IPS DF 6.9 (cell line): ENCODE results near the gene THAP9.

ENCODE experiments used
- DNase-seq: peaks from one replicate; pipeline ENCODE4 v3.0.0-alpha.2; 2013; ENCODE audit warnings: low read depth, low spot score
- H3K27ac ChIP-seq: one replicate; pipeline ENCODE4 v1.5.1; 2013; ENCODE audit warnings: low read length, control low read depth
- H3K27me3 ChIP-seq: 2 replicates; pipeline ENCODE4 v1.6.1; 2013; ENCODE audit warnings: mild to moderate bottlenecking, low read length; ENCODE audit not compliant: control insufficient read depth, insufficient read depth
- H3K36me3 ChIP-seq: 2 replicates; pipeline ENCODE4 v1.6.1; 2013; ENCODE audit warnings: low read length; ENCODE audit not compliant: control insufficient read depth, insufficient read depth
- H3K4me1 ChIP-seq: 2 replicates; pipeline ENCODE4 v1.6.1; 2013; ENCODE audit warnings: low read length; ENCODE audit not compliant: control insufficient read depth, insufficient read depth
- H3K4me3 ChIP-seq: 2 replicates; pipeline ENCODE4 v1.5.1; 2013; ENCODE audit warnings: mild to moderate bottlenecking, low read length
- H3K9me3 ChIP-seq: 2 replicates; pipeline ENCODE4 v1.6.1; 2013; ENCODE audit warnings: low read length, inconsistent platforms; ENCODE audit not compliant: control insufficient read depth, insufficient read depth
- WGBS: extraction: QIAGEN DNeasy Blood & Tissue Kit; methylation state at CpG from one replicate; pipeline ENCODE4 v1.1.7; 2013; ENCODE audit warnings: mixed read lengths, missing lambda C conversion rate; ENCODE audit not compliant: insufficient read length, insufficient coverage; 5-methylcytosine and 5-hydroxymethylcytosine counted together

Gene THAP9

DNA sequence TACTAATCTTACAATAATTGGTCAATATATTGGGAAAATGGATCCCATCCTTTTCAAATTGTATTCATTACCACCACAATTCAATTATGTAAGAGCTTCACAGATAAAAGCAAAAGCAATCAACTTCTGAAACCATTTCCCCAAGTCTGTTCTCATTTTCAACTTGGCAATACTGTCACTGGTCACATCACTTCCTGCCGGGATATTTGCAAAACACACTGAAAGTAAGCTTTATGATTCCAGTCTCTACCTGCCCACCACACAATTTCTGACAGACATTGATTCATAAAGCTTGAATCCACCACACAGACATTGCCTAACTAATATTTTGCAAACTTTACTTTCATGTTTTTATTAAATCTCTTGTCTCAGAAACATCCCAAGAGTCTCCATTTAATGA, 56.5 kb downstream of the THAP9 start:
- Histone ChIP-seq H3K27me3 (no peaks in the 10 kb centered on the region), H3K4me3 (no peak overlapping the region), H3K27ac (no peak overlapping the region), H3K9me3 (no peaks in the 10 kb centered on the region), H3K36me3 (no peaks in the 10 kb centered on the region), H3K4me1 (no peaks in the 10 kb centered on the region)
- DNase-seq: no peak
- WGBS: no CpG with 5 or more reads among the region's 1 CpG

DNA sequence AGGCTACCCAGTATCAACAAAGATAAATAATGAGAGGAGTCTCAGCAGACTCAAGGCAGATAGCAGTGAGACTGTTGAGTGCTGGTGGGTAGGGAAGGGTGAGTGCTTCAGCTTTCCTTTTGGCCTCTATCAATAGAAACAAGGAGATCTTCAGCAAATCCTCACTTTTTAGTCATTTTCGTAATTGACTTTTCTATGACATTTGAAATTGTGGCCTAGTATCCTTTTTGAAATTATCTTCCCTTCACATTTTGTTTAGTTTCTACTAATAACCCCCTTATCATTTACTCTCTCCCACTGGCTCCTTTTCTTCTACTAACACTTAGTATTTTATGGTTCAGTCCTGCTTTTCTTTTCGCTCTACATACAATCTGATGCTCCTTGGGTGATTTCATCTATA, 65.2 kb downstream of the THAP9 start:
- DNase-seq: no peak
- Histone ChIP-seq H3K9me3 (no peaks in the 10 kb centered on the region), H3K27me3 (no peaks in the 10 kb centered on the region), H3K36me3 (no peaks in the 10 kb centered on the region), H3K27ac (no peak overlapping the region), H3K4me3 (no peak overlapping the region), H3K4me1 (no peaks in the 10 kb centered on the region)
- no CpG with 5 or more reads among the region's 2 CpGs for WGBS

DNA sequence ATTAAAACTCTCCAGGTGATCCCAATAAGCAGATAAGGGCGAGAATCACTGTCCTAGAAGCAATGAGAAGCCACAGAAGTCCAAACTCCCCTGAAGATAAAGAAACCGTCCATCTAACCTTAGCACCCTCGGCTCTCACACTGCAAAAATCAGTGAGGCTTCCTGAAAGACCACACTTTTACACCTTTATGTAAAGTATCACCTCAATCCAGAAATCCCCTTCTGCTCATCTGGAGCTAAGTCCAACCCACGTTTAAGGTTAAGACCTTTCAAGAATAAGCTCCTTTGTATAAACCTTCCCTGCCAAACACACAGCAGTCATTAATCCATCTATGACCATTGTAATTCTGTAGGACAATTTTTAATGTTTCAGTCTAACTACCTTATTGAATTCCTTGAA, 68.4 kb downstream of the THAP9 start:
- WGBS: no CpG with 5 or more reads among the region's 4 CpGs
- no peak for DNase-seq

GRCh38 chr4:82969414-82969813, 68.9 kb downstream of the THAP9 start:
- no CpG with 5 or more reads among the region's 2 CpGs for WGBS

More for the DNA sequence above, 68.4 kb downstream of the THAP9 start:
- no peaks in the 10 kb centered on the region for H3K9me3 ChIP-seq
- no peaks in the 10 kb centered on the region for H3K4me1 ChIP-seq
- H3K27me3 ChIP-seq: no peaks in the 10 kb centered on the region
- no peak overlapping the region for H3K27ac ChIP-seq
- H3K36me3 ChIP-seq: no peaks in the 10 kb centered on the region
- H3K4me3 ChIP-seq: no peak overlapping the region

More at GRCh38 chr4:82969414-82969813, 68.9 kb downstream of the THAP9 start:
- Histone ChIP-seq H3K4me3 (no peak overlapping the region), H3K27ac (no peak overlapping the region), H3K36me3 (no peaks in the 10 kb centered on the region), H3K9me3 (no peaks in the 10 kb centered on the region), H3K27me3 (no peaks in the 10 kb centered on the region), H3K4me1 (no peaks in the 10 kb centered on the region)
- no peak for DNase-seq
